ENCODE data around the gene TFB1M.

TFB1M gene

DNA sequence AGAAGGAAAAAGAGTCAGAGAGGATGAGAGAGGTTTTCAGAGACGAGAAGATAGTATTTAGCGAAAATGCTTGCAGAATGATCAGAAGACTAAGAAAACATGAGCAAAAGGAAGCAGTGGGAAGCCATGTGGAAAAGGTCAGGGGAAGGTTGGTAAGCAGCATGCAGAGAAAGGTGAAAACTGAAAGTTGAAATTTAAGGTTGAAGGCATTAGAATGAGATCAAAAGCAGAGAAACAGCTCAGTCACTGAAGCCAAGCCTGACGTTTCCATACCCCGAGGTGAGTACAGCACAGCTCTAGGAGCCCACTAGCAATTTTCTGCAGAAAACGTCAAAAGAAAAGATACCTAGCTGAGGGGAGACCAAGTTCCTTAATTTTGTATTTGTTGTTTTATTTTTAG, 19.1 kb upstream of the TFB1M start:
- TF ChIP-seq MYC (IDR thresholded peaks at IDR 0.05; ENCODE audit: low read depth, low read length) (no peak), POLR2A (IDR thresholded peaks at IDR 0.05; ENCODE audit: extremely low read depth, insufficient read length) (no peak)
- TF ChIP-seq, protein P1, sequence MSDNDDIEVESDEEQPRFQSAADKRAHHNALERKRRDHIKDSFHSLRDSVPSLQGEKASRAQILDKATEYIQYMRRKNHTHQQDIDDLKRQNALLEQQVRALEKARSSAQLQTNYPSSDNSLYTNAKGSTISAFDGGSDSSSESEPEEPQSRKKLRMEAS (IDR thresholded peaks at IDR 0.05; ENCODE audit: low read depth, low read length), result no peak
- TF ChIP-seq, protein P2, sequence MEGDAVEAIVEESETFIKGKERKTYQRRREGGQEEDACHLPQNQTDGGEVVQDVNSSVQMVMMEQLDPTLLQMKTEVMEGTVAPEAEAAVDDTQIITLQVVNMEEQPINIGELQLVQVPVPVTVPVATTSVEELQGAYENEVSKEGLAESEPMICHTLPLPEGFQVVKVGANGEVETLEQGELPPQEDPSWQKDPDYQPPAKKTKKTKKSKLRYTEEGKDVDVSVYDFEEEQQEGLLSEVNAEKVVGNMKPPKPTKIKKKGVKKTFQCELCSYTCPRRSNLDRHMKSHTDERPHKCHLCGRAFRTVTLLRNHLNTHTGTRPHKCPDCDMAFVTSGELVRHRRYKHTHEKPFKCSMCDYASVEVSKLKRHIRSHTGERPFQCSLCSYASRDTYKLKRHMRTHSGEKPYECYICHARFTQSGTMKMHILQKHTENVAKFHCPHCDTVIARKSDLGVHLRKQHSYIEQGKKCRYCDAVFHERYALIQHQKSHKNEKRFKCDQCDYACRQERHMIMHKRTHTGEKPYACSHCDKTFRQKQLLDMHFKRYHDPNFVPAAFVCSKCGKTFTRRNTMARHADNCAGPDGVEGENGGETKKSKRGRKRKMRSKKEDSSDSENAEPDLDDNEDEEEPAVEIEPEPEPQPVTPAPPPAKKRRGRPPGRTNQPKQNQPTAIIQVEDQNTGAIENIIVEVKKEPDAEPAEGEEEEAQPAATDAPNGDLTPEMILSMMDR (IDR thresholded peaks at IDR 0.05; ENCODE audit: low read depth, low read length), result no peak
- no peak for DNase-seq (ENCODE audit: low read depth)
- H3K4me3 ChIP-seq (ENCODE audit: low read depth, low read length), result no peak overlapping the region

DNA sequence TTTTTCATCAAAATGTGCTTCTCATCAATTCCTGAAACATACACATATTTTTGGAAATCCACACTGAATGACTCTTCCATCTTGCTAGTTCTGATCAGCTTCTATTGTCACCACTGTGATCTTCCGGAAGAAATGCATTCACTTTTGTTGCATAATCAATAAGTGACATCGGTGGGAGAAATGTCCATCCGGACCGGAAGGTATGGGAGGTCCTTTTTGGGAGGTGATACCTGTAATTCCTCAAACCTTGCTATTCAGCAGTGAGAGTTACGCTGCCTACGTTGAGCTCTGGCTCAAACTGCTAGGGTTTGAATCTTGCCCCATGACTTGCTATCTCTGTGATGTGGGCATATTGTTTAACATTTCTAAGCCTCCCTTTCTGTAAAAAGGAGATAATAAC, 16.6 kb upstream of the TFB1M start:
- no peak overlapping the region for H3K4me3 ChIP-seq (ENCODE audit: low read depth, low read length)
- DNase-seq (ENCODE audit: low read depth), result no peak
- TF ChIP-seq, protein P1 (IDR thresholded peaks at IDR 0.05; ENCODE audit: low read depth, low read length), result no peak
- TF ChIP-seq, protein P2 (IDR thresholded peaks at IDR 0.05; ENCODE audit: low read depth, low read length), result no peak
- no peak for TF ChIP-seq MYC (IDR thresholded peaks at IDR 0.05; ENCODE audit: low read depth, low read length)
- TF ChIP-seq POLR2A (IDR thresholded peaks at IDR 0.05; ENCODE audit: extremely low read depth, insufficient read length), result no peak

DNA sequence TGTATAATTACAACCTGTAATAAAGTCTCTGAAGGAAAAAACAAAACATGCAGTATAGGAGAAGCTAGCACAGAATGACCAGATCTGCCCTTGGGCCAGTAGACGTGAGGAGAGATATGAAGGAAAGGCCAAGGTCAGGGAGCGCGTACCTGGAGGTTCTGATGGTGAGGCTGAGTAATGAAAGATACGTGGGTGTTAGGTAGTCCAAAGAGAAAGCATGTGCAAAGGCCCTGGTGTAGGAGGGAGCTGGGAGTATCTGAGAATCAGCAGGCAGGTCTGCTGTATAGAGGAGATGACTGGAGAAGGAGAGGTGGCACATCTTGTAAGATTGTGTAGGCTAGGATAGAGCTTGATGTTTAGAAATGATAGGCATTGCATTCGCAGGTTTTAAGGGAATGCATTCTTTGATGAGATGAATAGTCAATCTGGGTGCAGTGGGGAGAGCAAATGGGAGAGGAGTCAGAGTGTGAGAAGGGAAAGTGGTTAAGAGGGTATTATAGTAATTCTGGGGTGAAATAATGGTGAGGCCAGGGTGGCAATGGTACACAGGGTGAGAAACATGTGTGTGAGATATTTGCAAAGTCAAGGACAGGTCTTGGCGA, 15.9 kb upstream of the TFB1M start:
- no peak for DNase-seq (ENCODE audit: low read depth)
- H3K4me3 ChIP-seq (ENCODE audit: low read depth, low read length), result no peak overlapping the region
- TF ChIP-seq MYC (IDR thresholded peaks at IDR 0.05; ENCODE audit: low read depth, low read length) (no peak), POLR2A (IDR thresholded peaks at IDR 0.05; ENCODE audit: extremely low read depth, insufficient read length) (no peak)
- TF ChIP-seq, protein P2 (IDR thresholded peaks at IDR 0.05; ENCODE audit: low read depth, low read length), result no peak
- TF ChIP-seq, protein P1 (IDR thresholded peaks at IDR 0.05; ENCODE audit: low read depth, low read length), result no peak

DNA sequence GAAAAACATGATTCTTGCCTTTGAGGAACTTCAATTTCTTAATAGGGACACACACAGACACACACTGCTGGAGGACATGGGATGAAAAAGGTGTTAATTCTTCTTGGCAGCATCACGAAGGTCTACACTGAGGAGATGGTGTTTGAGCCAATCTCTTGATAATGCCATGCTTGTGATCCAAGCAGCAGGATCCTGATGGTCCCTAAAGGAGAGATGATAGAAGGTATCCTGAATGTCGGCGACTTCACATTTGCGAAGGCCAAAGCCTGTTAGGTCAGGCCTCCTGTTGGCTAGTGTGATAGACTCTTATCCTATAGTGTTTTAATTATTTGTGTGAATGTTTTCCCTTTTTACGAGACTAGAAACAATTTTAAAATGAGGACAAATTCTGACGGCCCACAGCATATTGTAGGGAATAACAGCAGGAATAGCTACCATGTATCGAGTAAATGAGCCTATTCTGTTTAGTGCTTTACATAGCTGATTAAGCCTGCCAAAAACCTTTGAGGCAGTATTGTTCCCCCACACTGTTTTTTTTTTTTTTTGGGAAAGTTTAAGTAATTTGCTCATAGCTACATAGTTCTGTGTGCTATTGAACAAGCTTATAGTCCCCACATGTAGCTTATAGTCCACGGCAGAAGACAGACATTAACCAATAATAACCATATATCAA, 15.3 kb upstream of the TFB1M start:
- no peak for DNase-seq (ENCODE audit: low read depth)
- H3K4me3 ChIP-seq (ENCODE audit: low read depth, low read length), result no peak overlapping the region
- TF ChIP-seq, protein P1 (IDR thresholded peaks at IDR 0.05; ENCODE audit: low read depth, low read length), result no peak
- TF ChIP-seq POLR2A (IDR thresholded peaks at IDR 0.05; ENCODE audit: extremely low read depth, insufficient read length), result no peak
- TF ChIP-seq MYC (IDR thresholded peaks at IDR 0.05; ENCODE audit: low read depth, low read length), result no peak
- TF ChIP-seq, protein P2 (IDR thresholded peaks at IDR 0.05; ENCODE audit: low read depth, low read length), result no peak

DNA sequence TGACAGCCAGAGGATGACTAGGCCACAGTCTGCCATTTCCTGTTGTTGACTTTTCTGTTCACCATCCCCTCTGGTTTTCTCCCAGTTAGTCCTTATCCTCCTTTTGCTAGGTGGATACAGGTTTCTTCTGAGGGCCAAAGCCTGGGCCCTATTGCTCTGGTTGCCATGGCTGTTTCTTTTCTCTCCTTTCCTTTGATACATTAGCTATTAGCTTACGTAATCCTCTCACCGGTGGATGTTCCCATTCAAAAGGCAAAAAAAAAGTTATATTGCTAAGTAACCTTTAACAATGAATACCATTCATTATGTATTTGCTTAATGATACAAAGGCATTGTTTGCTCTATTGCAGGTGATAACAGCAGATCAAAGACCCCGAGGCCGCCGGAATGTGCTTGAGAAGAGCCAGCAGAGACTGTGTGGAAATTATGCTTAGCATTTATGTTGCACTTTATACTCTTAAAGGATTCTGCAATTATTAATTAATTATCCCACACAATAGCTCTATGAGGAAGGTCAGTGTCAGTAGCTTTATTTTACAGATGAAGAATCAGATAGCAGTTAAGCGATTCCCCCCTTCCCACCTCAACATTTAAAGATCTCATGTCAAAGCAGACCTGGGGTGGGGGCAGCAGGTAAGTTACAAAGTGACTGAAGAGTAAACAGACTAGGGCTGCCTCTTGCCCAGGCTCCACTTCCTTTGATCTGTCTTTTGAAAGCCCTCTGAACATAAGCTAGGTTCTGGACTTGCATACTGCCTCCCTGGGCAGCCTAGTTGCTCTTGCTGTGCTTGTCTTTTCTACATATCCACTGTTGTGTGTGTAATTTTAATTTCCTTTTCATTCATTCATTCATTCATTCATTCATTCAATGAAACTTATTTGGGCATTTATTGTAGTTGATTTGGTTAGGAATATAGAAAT, 14.5 kb upstream of the TFB1M start:
- DNase-seq (ENCODE audit: low read depth), result no peak
- no peak overlapping the region for H3K4me3 ChIP-seq (ENCODE audit: low read depth, low read length)
- TF ChIP-seq, protein P1 (IDR thresholded peaks at IDR 0.05; ENCODE audit: low read depth, low read length), result no peak
- no peak for TF ChIP-seq POLR2A (IDR thresholded peaks at IDR 0.05; ENCODE audit: extremely low read depth, insufficient read length)
- no peak for TF ChIP-seq MYC (IDR thresholded peaks at IDR 0.05; ENCODE audit: low read depth, low read length)
- TF ChIP-seq, protein P2 (IDR thresholded peaks at IDR 0.05; ENCODE audit: low read depth, low read length), result no peak
